ENCODE results near the gene DIPK2B. TPM values are rescaled to one million over a fixed set of nuclear protein-coding genes. Genes with fewer than 3 reads are reported as not detected.

The DIPK2B gene
- total RNA-seq, 1 donor from 2014 or later, result 73.2 TPM

DNA sequence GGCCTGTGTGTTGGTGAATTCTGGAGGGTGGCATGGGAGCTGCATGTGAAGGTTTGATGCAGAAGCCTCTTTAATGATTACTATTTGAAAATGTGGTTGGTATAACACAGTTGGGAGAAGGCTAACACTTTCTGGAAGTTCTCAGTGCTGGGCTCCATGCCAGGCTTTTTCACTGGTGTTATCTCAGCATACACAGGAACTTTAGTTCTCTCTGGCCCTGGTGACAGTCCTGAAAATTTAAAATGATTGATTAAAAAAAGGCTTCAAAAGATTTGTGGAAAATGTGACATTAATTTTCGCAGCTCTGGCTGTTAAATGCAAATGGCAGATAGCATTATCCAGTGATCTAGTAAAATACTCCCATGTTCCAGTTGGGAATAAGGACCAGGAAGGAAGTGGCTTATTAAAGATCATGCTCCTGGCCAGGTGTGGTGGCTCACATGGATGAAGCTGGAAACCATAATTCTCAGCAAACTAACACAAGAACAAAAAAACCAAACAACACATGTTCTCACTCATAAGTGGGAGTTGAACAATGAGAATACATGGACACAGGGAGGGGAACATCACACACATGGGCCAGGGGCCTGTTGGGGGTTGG is 36.6 kb downstream of the DIPK2B start:
- peak in 1 of 2 donors; percentile 59 for DNase-seq (ENCODE audit: low read depth in 2 of 2)

DNA sequence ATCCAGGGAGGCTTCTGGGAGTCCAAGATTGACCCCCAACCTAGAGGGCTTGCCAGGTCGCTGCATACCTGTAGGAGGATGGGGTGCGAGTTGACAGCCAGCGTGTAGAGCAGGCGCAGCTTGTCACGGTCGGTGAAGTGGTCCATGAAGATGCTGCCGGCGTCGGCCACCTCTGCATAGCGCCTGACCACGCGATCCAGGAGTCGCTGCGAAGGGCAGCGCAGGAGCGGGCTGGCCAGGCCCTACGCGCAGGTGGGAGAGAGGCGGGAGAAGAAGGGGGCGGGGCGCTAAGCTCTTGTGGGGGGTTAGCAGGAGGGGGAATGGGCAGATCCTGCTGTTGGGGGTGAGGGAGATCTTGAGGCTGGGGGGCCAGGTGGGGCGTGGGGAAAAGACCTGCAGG is 43.0 kb downstream of the DIPK2B start:
- DNase-seq (ENCODE audit: low read depth in 2 of 2), result no peak

DNA sequence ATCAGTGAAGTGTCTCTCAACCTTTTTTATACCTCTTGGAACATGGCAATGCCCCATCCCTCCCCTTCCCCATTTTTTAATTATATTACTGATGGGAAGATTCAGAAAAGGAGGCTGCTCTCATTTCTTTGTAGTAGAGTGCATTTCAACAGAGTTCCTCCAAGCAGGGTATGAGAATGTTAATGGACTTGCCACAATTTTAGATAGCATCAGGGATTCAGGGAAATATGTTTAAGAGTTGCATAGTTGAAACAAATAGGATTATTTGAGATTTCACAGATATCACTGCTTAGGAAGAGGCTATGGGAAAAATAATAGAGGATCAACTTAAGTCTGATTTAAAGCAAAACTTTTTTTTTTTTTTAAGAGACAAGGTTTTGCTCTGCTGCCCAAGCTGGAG is 46.2 kb downstream of the DIPK2B start:
- no peak for DNase-seq (ENCODE audit: low read depth in 2 of 2)

DNA sequence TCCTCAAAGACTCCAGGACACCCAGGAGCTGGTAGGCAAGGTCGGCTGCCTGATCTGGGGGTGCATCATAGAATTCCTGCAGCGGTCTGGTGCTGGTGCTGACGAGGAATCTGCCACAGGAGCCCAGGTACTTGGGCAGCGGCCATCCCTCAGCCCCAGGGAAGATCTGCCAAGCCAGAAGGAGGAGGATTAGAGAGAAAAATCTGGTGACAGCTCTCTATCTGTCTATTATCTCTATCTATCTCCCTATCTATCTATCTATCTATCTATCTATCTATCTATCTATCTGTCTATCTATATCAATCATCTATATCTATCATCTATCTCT is 46.7 kb downstream of the DIPK2B start:
- DNase-seq (ENCODE audit: low read depth in 2 of 2), result no peak

Data from lung microvascular endothelial cell (primary cell).